ENCODE data around the gene MCOLN1. TPM values are rescaled to one million over a fixed set of nuclear protein-coding genes. Genes with fewer than 3 reads are reported as not detected.

Gene MCOLN1
- total and polyA plus RNA-seq, 2 experiments from 2014 or later, result 7.2 to 16.1 TPM

DNA sequence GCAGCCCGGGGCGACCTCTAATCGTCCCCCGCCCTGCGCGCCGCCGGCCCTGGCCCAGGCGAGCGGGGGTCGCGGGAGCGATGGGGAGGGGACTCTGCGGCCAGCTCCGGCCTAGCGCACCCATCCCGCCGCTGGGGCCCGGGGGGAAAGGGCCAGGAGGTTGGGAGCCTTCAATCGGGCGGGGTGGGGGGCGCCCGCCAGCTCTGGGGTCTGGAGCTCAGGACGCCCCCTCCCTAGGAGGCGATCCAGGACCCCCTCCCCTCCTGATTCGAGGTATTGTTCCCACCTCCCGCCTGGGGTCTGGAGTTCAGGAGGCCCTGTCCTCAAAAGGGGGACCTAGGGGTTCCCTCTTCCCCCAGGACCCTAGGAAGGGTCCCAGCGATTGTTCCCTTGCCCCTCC is 6.1 kb upstream of the MCOLN1 start (continued):
- no peak for TF ChIP-seq ZNF462 (CRISPR knock-in tag; IDR thresholded peaks at IDR 0.05)

GRCh38 chr19:7516878-7517277 is 5.5 kb upstream of the MCOLN1 start:
- Histone ChIP-seq H2AFZ (no peak overlapping the region), H3K4me3 (peak overlapping the region; percentile 83), H3K4me2 (peak overlapping the region; percentile 97), H4K20me1 (replicated peaks; ENCODE audit: insufficient read depth) (no peaks in the 10 kb centered on the region), H3F3A (replicated peaks; ENCODE audit: low read depth) (no peaks in the 10 kb centered on the region; the same call in 1 of the 2 replicates), H3K79me2 (replicated peaks; ENCODE audit: insufficient read depth) (no peaks in the 10 kb centered on the region; the same call in 1 of the 2 replicates), H3K27ac (ENCODE audit: low read depth) (no peak overlapping the region), H3K27me3 (ENCODE audit: insufficient read depth) (no peaks in the 10 kb centered on the region), H3K9me2 (ENCODE audit: insufficient read depth) (no peaks in the 10 kb centered on the region), H3K4me1 (ENCODE audit: insufficient read depth) (peaks cover 18% of the 10 kb centered on the region), H3K36me3 (ENCODE audit: insufficient read depth) (no peaks in the 10 kb centered on the region)
- H3K27me3 Mint-ChIP-seq (ENCODE audit: insufficient read depth, low read depth, poor library complexity), result peaks cover 8% of the 10 kb centered on the region
- H3K4me3 Mint-ChIP-seq, result peak overlapping the region; percentile 87
- peaks cover 16% of the 10 kb centered on the region for H3K4me1 Mint-ChIP-seq
- peaks cover 3% of the 10 kb centered on the region; the same call in 2 of the 3 replicates for H3K9me3 Mint-ChIP-seq
- TF ChIP-seq, protein P1, sequence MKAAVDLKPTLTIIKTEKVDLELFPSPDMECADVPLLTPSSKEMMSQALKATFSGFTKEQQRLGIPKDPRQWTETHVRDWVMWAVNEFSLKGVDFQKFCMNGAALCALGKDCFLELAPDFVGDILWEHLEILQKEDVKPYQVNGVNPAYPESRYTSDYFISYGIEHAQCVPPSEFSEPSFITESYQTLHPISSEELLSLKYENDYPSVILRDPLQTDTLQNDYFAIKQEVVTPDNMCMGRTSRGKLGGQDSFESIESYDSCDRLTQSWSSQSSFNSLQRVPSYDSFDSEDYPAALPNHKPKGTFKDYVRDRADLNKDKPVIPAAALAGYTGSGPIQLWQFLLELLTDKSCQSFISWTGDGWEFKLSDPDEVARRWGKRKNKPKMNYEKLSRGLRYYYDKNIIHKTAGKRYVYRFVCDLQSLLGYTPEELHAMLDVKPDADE (IDR thresholded peaks at IDR 0.05), result no peak
- TF ChIP-seq CREB1 (CRISPR knock-in tag; IDR thresholded peaks at IDR 0.05; ENCODE audit: low read depth), result no peak
- TF ChIP-seq ZNF114 (CRISPR knock-in tag; IDR thresholded peaks at IDR 0.05), result no peak
- TF ChIP-seq, protein P2, sequence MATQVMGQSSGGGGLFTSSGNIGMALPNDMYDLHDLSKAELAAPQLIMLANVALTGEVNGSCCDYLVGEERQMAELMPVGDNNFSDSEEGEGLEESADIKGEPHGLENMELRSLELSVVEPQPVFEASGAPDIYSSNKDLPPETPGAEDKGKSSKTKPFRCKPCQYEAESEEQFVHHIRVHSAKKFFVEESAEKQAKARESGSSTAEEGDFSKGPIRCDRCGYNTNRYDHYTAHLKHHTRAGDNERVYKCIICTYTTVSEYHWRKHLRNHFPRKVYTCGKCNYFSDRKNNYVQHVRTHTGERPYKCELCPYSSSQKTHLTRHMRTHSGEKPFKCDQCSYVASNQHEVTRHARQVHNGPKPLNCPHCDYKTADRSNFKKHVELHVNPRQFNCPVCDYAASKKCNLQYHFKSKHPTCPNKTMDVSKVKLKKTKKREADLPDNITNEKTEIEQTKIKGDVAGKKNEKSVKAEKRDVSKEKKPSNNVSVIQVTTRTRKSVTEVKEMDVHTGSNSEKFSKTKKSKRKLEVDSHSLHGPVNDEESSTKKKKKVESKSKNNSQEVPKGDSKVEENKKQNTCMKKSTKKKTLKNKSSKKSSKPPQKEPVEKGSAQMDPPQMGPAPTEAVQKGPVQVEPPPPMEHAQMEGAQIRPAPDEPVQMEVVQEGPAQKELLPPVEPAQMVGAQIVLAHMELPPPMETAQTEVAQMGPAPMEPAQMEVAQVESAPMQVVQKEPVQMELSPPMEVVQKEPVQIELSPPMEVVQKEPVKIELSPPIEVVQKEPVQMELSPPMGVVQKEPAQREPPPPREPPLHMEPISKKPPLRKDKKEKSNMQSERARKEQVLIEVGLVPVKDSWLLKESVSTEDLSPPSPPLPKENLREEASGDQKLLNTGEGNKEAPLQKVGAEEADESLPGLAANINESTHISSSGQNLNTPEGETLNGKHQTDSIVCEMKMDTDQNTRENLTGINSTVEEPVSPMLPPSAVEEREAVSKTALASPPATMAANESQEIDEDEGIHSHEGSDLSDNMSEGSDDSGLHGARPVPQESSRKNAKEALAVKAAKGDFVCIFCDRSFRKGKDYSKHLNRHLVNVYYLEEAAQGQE (IDR thresholded peaks at IDR 0.05; ENCODE audit: unreplicated experiment), result no peak
- TF ChIP-seq CTCF (conservative IDR thresholded peaks at IDR 0.05; ENCODE audit: low read depth in 2 of 2), result no peak
- no peak for TF ChIP-seq ZNF331 (CRISPR knock-in tag; IDR thresholded peaks at IDR 0.05; ENCODE audit: low read depth)
- no peak for TF ChIP-seq EZH2 (IDR thresholded peaks at IDR 0.05; ENCODE audit: low read depth, unreplicated experiment)
- no peak for TF ChIP-seq NANOG (IDR thresholded peaks at IDR 0.05; ENCODE audit: borderline replicate concordance)
- ATAC-seq, result peak; percentile 4; the same call in 1 of the 3 replicates
- DNase-seq (ENCODE audit: low spot score), result no peak
- H3K27ac Mint-ChIP-seq, result peak overlapping the region; percentile 77; the same call in 1 of the 2 replicates
- H3K36me3 Mint-ChIP-seq (ENCODE audit: low read depth), result peaks cover 13% of the 10 kb centered on the region; the same call in 2 of the 3 replicates

Measured in GM23338 (cell line).